ENCODE results near the gene LRP1B. TPM values are rescaled to one million over a fixed set of nuclear protein-coding genes. Genes with fewer than 3 reads are reported as not detected.

LRP1B gene
- polyA plus RNA-seq, 1 of the 3 experiments (the other 2 are of a cell fraction): 0.28 TPM

GRCh38 chr2:141508806-141509595 lies 621.8 kb downstream of the LRP1B start:
- no peaks in the 10 kb centered on the region for H3K79me2 ChIP-seq (ENCODE audit: insufficient read depth)
- DNase-seq: no peak
- CTCF ChIA-PET: interaction anchor here (1.2 to 1.4 kb wide), 2 partner anchors 11 to 15 kb away, joined by 3 to 5 read pairs; no protein-coding TSS in a partner anchor
- H3K9me2 ChIP-seq: no peaks in the 10 kb centered on the region
- H2AFZ ChIP-seq (ENCODE audit: low read depth): peak overlapping the region; percentile 60
- H3K9ac ChIP-seq: no peak overlapping the region; the same call in 1 of the 2 replicates
- no peaks in the 10 kb centered on the region for H3K36me3 ChIP-seq (replicated peaks in 1 of 2; ENCODE audit: control insufficient read depth in 1 of 2, insufficient read depth in 2 of 2, low read length in 1 of 2)
- peaks cover 4% of the 10 kb centered on the region for H3F3A ChIP-seq (replicated peaks; ENCODE audit: insufficient read depth)
- TF ChIP-seq EP300 (IDR thresholded peaks at IDR 0.05; ENCODE audit: borderline replicate concordance in 1 of 2, low read depth in 1 of 2, low read length in 1 of 2) (peak in 1 of 2 experiments; percentile 28; a peak in 1 of 4 replicates), RAD21 (IDR thresholded peaks at IDR 0.05; ENCODE audit: low read length) (no peak)
- H3K27me3 ChIP-seq (ENCODE audit: insufficient read depth): no peaks in the 10 kb centered on the region
- H3K9me3 ChIP-seq: no peaks in the 10 kb centered on the region
- POLR2A ChIA-PET: no interaction called here
- H3K4me3 ChIP-seq (ENCODE audit: low read depth in 2 of 2, low read length in 1 of 2): 0 out of 4 replicates have a peak overlapping the region, but pooled peaks of 1 of the 2 experiments have one; percentile 14
- peak overlapping the region in 1 of 2 experiments; percentile 41; a peak in 3 of 4 replicates for H3K27ac ChIP-seq (ENCODE audit: low read depth in 2 of 2, low read length in 1 of 2)
- H3K4me2 ChIP-seq: peak overlapping the region; percentile 7; the same call in 1 of the 2 replicates
- peaks cover 0 to 2% of the 10 kb centered on the region in 2 experiments; a peak in 2 of 4 replicates for H3K4me1 ChIP-seq (ENCODE audit: control insufficient read depth in 1 of 2, insufficient read depth in 2 of 2, low read depth in 1 of 2, low read length in 1 of 2)
- H4K20me1 ChIP-seq (ENCODE audit: insufficient read depth): no peaks in the 10 kb centered on the region
- whole genome bisulfite sequencing (ENCODE audit: low lambda C conversion rate): 29% methylated on average over 4 of the region's 5 CpGs

DNA sequence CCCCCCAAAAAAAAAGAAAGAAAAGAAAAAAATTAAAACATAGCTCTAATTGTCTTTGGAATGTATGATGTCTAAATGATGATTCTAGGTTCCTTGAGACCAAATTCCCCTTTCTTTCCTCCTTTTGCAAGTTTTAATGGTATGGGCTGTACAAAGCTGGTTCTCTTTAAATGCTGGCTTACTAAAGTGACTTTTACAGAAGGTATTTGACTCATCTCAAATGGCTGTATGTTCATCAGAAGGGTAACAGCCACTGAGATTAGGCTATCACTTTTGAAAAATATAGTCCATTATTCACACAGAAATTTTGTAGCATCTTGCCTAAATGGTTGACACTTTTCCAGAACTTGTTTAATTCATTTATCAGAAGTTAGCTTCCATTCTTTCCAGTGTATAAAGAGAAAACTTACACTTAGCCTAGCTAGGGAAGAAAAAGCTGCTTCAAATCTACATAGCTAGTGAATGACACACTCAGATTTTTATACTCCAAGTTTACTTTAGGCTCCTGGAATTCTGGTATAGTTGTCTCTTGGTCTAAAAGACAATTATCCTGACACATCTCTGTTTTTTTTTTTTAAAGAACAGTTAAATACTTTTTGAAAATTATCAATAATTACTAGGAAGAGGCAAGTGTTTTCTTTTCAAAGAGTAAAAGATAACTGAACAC lies 622.6 kb downstream of the LRP1B start:
- Histone ChIP-seq H3K9ac (no peak overlapping the region; the same call in 1 of the 2 replicates), H3K4me1 (ENCODE audit: control insufficient read depth in 1 of 2, insufficient read depth in 2 of 2, low read depth in 1 of 2, low read length in 1 of 2) (peaks cover 0 to 2% of the 10 kb centered on the region in 2 experiments; a peak in 2 of 4 replicates), H2AFZ (ENCODE audit: low read depth) (peak overlapping the region; percentile 60), H3K27ac (ENCODE audit: low read depth in 2 of 2, low read length in 1 of 2) (peak overlapping the region in 1 of 2 experiments; percentile 41; a peak in 3 of 4 replicates), H3K9me3 (no peaks in the 10 kb centered on the region), H3K36me3 (replicated peaks in 1 of 2; ENCODE audit: control insufficient read depth in 1 of 2, insufficient read depth in 2 of 2, low read length in 1 of 2) (no peaks in the 10 kb centered on the region), H4K20me1 (ENCODE audit: insufficient read depth) (no peaks in the 10 kb centered on the region), H3K9me2 (no peaks in the 10 kb centered on the region), H3K4me3 (ENCODE audit: low read depth in 2 of 2, low read length in 1 of 2) (no peak overlapping the region), H3F3A (replicated peaks; ENCODE audit: insufficient read depth) (peaks cover 4% of the 10 kb centered on the region), H3K4me2 (peak overlapping the region; percentile 7; the same call in 1 of the 2 replicates), H3K27me3 (ENCODE audit: insufficient read depth) (no peaks in the 10 kb centered on the region), H3K79me2 (ENCODE audit: insufficient read depth) (no peaks in the 10 kb centered on the region)
- TF ChIP-seq TCF12 (IDR thresholded peaks at IDR 0.05): no peak
- TF ChIP-seq, protein P1, sequence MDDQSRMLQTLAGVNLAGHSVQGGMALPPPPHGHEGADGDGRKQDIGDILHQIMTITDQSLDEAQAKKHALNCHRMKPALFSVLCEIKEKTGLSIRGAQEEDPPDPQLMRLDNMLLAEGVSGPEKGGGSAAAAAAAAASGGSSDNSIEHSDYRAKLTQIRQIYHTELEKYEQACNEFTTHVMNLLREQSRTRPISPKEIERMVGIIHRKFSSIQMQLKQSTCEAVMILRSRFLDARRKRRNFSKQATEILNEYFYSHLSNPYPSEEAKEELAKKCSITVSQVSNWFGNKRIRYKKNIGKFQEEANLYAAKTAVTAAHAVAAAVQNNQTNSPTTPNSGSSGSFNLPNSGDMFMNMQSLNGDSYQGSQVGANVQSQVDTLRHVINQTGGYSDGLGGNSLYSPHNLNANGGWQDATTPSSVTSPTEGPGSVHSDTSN (IDR thresholded peaks at IDR 0.05): no peak
- TF ChIP-seq FOXM1 (IDR thresholded peaks at IDR 0.05; ENCODE audit: low read depth): no peak
- TF ChIP-seq ZBTB33 (IDR thresholded peaks at IDR 0.05; ENCODE audit: borderline replicate concordance, low read depth): no peak
- no peak for TF ChIP-seq NFIC (IDR thresholded peaks at IDR 0.05; ENCODE audit: borderline replicate concordance)
- no peak for TF ChIP-seq FOSL2 (IDR thresholded peaks at IDR 0.05; ENCODE audit: borderline replicate concordance, low read depth)
- TF ChIP-seq RFX5 (IDR thresholded peaks at IDR 0.05; ENCODE audit: low read length): no peak
- TF ChIP-seq CTCF (IDR thresholded peaks at IDR 0.05): no peak
- TF ChIP-seq EZH2phosphoT487 (IDR thresholded peaks at IDR 0.05; ENCODE audit: borderline replicate concordance, low read depth): no peak
- POLR2A ChIA-PET: no interaction called here
- CTCF ChIA-PET: interaction anchor here (0.6 to 1.4 kb wide), 3 partner anchors 12 to 17 kb away, joined by 3 to 5 read pairs (median 3); no protein-coding TSS in a partner anchor
- DNase-seq: no peak
